ENCODE data around the gene SMIM34.
"Not testable (repeated sequence)": the region's sequence is repeated elsewhere in the genome, so short reads cannot be mapped to it uniquely, and the experiment has no call there.

GRCh38 chr21:34447018-34447417, 23.3 kb upstream of the SMIM34 start:
- TF ChIP-seq CTCF, POLR2A (IDR thresholded peaks at IDR 0.05): not testable (repeated sequence)
